ENCODE measurements around the gene ANKRD44.

Gene ANKRD44

GRCh38 chr2:196971574-196972279 lies 338.9 kb downstream of the ANKRD44 start:
- no peak for DNase-seq

GRCh38 chr2:196970099-196970498 lies 340.5 kb downstream of the ANKRD44 start:
- DNase-seq, result no peak

GRCh38 chr2:196968516-196968915 lies 342.1 kb downstream of the ANKRD44 start:
- no peak for DNase-seq

GRCh38 chr2:196967775-196968174 lies 342.8 kb downstream of the ANKRD44 start:
- DNase-seq, result no peak

GRCh38 chr2:196967116-196967515 lies 343.5 kb downstream of the ANKRD44 start:
- no peak for DNase-seq

GRCh38 chr2:196966061-196966460 lies 344.5 kb downstream of the ANKRD44 start:
- DNase-seq, result no peak

- DNase-seq, result no peak
Measured at GRCh38 chr2:196965651-196966050, 344.9 kb downstream of the ANKRD44 start.

GRCh38 chr2:196963961-196964360 lies 346.6 kb downstream of the ANKRD44 start:
- DNase-seq, result no peak

GRCh38 chr2:196963043-196963442 lies 347.5 kb downstream of the ANKRD44 start:
- no peak for DNase-seq

GRCh38 chr2:196962325-196962724 lies 348.3 kb downstream of the ANKRD44 start:
- DNase-seq, result no peak

- no peak for DNase-seq
Measured at GRCh38 chr2:196961889-196962288, 348.7 kb downstream of the ANKRD44 start.

GRCh38 chr2:196959734-196960338 lies 350.7 kb downstream of the ANKRD44 start:
- DNase-seq, result no peak

GRCh38 chr2:196959281-196959680 lies 351.3 kb downstream of the ANKRD44 start:
- DNase-seq, result no peak

- DNase-seq, result no peak
Measured at GRCh38 chr2:196957881-196958525, 352.6 kb downstream of the ANKRD44 start.

GRCh38 chr2:196957442-196957841 lies 353.1 kb downstream of the ANKRD44 start:
- DNase-seq, result no peak

- DNase-seq, result no peak
Measured at GRCh38 chr2:196956069-196956468, 354.5 kb downstream of the ANKRD44 start.

- DNase-seq, result no peak
Measured at GRCh38 chr2:196955036-196955435, 355.5 kb downstream of the ANKRD44 start.

GRCh38 chr2:196954001-196954400 lies 356.6 kb downstream of the ANKRD44 start:
- DNase-seq, result no peak

- no peak for DNase-seq
Measured at GRCh38 chr2:196952936-196953335, 357.6 kb downstream of the ANKRD44 start.

GRCh38 chr2:196951973-196952372 lies 358.6 kb downstream of the ANKRD44 start:
- DNase-seq, result no peak

GRCh38 chr2:196949116-196949515 lies 361.5 kb downstream of the ANKRD44 start:
- no peak for DNase-seq

GRCh38 chr2:196944570-196944969 lies 366.0 kb downstream of the ANKRD44 start:
- no peak for DNase-seq

GRCh38 chr2:196941398-196942078 lies 369.0 kb downstream of the ANKRD44 start:
- no peak for DNase-seq

- no peak for DNase-seq
Measured at GRCh38 chr2:196939371-196939770, 371.2 kb downstream of the ANKRD44 start.
